GM12875 (cell line): Measurements from ENCODE around the gene PIWIL1.

Experiments
- H3K4me3 ChIP-seq: one replicate; pipeline ENCODE4 v1.5.1; 2011; ENCODE audit warnings: low read depth, low read length, control low read depth
- CTCF ChIP-seq: IDR thresholded peaks from 2 replicates; pipeline ENCODE4 v1.5.1; 2011; ENCODE audit warnings: low read depth, mild to moderate bottlenecking, control low read depth, inconsistent platforms, low read length, moderate library complexity, borderline replicate concordance; ENCODE audit not compliant: insufficient read depth

Gene PIWIL1

GRCh38 chr12:130337488-130338303, at the start of gene PIWIL1:
Gene PIWIL1 (plus strand): TSS chr12:130337887. CDS start chr12:130342592, 4,705 bp downstream.
- no peak within 1 kb of the TSS for H3K4me3 ChIP-seq
- TF ChIP-seq CTCF = no peak

DNA sequence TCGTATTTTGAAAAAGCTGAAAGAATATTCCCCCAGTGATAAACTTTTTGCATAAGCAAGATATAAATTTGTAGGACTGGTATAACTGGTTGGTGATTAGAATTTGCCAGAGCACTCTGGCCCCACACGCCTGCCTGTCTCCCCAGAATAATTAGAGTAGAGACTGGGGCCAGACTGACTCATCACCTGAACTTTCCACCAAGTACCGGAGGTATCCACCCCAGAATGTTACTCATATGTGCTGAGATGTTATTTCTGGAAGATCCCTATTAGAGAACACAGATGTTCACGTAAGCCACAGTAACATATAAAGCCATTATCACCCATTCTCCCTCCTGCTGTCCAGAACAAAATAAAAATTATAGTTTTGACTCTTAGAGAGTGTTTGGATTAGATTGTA, 49.5 kb upstream of the PIWIL1 start:
- TF ChIP-seq CTCF = no peak

GRCh38 chr12:130288691-130289090, 49.0 kb upstream of the PIWIL1 start:
- TF ChIP-seq CTCF = no peak
- no peak overlapping the region for H3K4me3 ChIP-seq

More for the DNA sequence above, 49.5 kb upstream of the PIWIL1 start:
- no peak overlapping the region for H3K4me3 ChIP-seq

DNA sequence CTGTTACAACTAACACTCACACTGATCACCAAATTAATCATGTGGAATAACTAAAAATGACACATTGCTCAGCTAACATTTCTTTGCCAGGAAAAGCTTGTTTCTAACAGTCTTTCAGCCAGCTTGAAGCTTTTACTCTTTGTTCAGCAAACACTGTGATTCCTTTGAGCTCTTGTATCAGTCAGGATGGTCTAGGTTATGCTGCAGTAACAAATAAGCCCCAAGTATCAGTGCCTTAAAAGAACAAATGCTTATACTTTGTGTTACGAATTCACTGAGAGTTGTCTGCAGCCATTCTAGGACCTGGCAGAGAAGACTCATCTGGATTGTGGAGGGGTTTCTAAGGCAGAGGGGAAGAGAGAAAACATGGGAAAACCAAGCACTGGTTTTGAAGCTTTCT, 47.6 kb upstream of the PIWIL1 start:
- TF ChIP-seq CTCF = no peak

DNA sequence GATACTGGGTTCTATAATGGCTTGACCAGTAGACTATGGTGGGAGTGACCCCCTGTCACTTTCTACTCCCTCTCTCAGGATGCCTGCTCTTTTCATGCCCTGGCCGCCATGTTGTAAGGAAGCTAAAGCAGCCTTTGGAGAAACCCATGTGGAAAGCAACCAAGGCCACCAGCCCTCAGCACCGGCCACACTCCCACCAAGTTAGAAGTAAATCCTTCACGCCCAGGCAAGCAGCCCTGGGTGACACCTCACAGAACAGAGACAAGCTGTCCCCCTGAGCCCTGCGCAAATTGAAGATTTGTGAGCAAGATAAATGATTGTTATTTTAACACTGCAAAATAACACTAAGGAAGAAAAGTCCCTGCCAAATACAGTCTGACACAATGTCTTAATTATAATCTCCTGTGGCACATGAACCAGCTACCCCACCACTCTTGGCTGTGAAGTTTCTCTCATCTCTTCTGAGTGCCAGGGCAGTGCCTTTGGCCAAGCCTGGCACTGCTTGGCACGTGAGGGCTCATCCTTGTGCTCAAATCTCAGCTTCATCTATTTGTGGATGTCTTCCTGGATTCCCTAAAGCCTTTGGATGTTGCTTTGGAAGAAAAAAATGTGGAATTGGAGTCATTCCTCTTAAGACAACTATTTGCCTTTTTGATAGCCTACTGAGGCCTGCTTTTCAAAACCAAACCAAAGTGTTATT, 39.2 kb upstream of the PIWIL1 start:
- H3K4me3 ChIP-seq = no peak overlapping the region
- TF ChIP-seq CTCF = no peak

More for the DNA sequence above, 47.6 kb upstream of the PIWIL1 start:
- H3K4me3 ChIP-seq = no peak overlapping the region

- TF ChIP-seq CTCF = no peak
- no peak overlapping the region for H3K4me3 ChIP-seq
These were observed 38.1 kb upstream of the PIWIL1 start for GRCh38 chr12:130299574-130299973.
